Tibial nerve (tissue), 4 donors: Measurements from ENCODE around the gene MXD4.

Source experiments
- EP300 ChIP-seq, 2 donors: sonication (generic); formaldehyde crosslinking; IDR thresholded peaks; one replicate each; pipeline ENCODE4 v1.6.1; 2017; ENCODE audit warnings: antibody characterized with exemption in 2 of 2, mild to moderate bottlenecking in 1 of 2
- POLR2A ChIP-seq, 2 donors: fragments of 450-650 bp; IDR thresholded peaks; one replicate each; pipeline ENCODE4 v1.6.1; 2017; ENCODE audit warnings: antibody characterized with exemption in 2 of 2, mild to moderate bottlenecking in 2 of 2, moderate library complexity in 2 of 2
- TF ChIP-seq, protein P1 (sequence below), 5 experiments: fragments of 200-600 bp in 3 of 5; fragments of 450-650 bp in 2 of 5; sonication (generic) in 3 of 5; IDR thresholded peaks; one replicate each; pipeline ENCODE4 v1.5.1; 2016 to 2019; ENCODE audit warnings: antibody characterized with exemption in 5 of 5, mild to moderate bottlenecking in 3 of 5, moderate library complexity in 2 of 5

DNA sequence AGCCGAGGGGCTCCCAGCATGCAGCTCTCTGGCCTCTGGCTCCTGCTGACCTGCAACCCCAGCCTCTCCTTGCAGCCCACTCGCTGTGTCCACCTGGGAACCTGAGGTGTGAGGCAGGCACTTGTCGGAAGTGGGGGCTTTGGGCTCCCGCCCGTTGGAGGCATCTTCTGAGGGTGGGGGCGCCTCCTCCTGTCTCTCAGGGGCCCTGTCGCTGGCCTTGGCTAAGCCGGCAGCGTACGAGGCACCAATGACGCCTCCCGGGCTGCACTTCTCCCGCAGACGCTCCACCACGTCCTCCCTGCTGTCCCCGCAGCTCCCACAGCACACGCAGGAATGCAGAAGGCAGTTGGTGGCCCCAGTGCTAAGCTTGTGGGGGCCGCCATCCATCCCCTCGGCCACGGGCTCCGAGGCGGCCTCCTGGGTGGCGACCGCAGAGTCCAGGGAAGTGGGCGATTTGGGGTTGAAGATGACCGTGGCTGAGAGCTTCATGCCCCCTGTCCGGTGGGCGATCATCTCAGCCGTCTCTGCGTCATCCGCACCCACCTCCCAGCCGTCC lies 42.5 kb upstream of the MXD4 start:
- TF ChIP-seq, protein P1, sequence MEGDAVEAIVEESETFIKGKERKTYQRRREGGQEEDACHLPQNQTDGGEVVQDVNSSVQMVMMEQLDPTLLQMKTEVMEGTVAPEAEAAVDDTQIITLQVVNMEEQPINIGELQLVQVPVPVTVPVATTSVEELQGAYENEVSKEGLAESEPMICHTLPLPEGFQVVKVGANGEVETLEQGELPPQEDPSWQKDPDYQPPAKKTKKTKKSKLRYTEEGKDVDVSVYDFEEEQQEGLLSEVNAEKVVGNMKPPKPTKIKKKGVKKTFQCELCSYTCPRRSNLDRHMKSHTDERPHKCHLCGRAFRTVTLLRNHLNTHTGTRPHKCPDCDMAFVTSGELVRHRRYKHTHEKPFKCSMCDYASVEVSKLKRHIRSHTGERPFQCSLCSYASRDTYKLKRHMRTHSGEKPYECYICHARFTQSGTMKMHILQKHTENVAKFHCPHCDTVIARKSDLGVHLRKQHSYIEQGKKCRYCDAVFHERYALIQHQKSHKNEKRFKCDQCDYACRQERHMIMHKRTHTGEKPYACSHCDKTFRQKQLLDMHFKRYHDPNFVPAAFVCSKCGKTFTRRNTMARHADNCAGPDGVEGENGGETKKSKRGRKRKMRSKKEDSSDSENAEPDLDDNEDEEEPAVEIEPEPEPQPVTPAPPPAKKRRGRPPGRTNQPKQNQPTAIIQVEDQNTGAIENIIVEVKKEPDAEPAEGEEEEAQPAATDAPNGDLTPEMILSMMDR (IDR thresholded peaks at IDR 0.05), result no peak
- TF ChIP-seq EP300 (IDR thresholded peaks at IDR 0.05) (no peak), POLR2A (IDR thresholded peaks at IDR 0.05) (no peak)
